Spinal cord (tissue), 10 donors: ENCODE measurements around the gene ZSWIM8. TPM values are rescaled to one million over a fixed set of nuclear protein-coding genes. Genes with fewer than 3 reads are reported as not detected.

Experiments used
- DNase-seq, 6 donors: peaks; one replicate each; pipeline versions ENCODE4 v3.0.0 to v3.0.0-alpha.2; 2013 to 2015; ENCODE audit warnings: low spot score in 6 of 6, low read depth in 4 of 6
- H3K27ac ChIP-seq: one replicate; pipeline ENCODE4 v1.5.1; 2013; ENCODE audit warnings: low read depth, low read length, control low read depth
- H3K27me3 ChIP-seq: one replicate; pipeline ENCODE4 v1.6.1; 2013; ENCODE audit warnings: low read length; ENCODE audit not compliant: control insufficient read depth, insufficient read depth
- H3K36me3 ChIP-seq: one replicate; pipeline ENCODE4 v1.6.1; 2013; ENCODE audit warnings: low read length; ENCODE audit not compliant: control insufficient read depth, insufficient read depth
- H3K4me1 ChIP-seq: one replicate; pipeline ENCODE4 v1.6.1; 2013; ENCODE audit warnings: low read length; ENCODE audit not compliant: control insufficient read depth, insufficient read depth
- H3K4me3 ChIP-seq: one replicate; pipeline ENCODE4 v1.5.1; 2013; ENCODE audit warnings: low read depth, low read length, control low read depth
- H3K9me3 ChIP-seq: one replicate; pipeline ENCODE4 v1.6.1; 2013; ENCODE audit warnings: low read length; ENCODE audit not compliant: control insufficient read depth, insufficient read depth
- WGBS: methylation state at CpG from one replicate; pipeline ENCODE4 v1.1.5; 2013; ENCODE audit warnings: missing lambda C conversion rate; ENCODE audit not compliant: insufficient coverage; 5-methylcytosine and 5-hydroxymethylcytosine counted together
- polyA plus RNA-seq, 2 donors: library from polyadenylated mRNA; unstranded; fragments of 120-200 nt; gene quantifications; one replicate each; pipeline ENCODE4 v1.2.1, GENCODE V29; 2013; ENCODE audit not compliant: insufficient read length in 2 of 2
- small RNA-seq: library from RNA; depleted of rRNA; stranded (forward); fragments of <200 nt; gene quantifications from one replicate; pipeline ENCODE3, GENCODE V24; 2014; ENCODE audit warnings: low replicate concordance
- total RNA-seq, 2 donors: library from RNA; depleted of rRNA in 1 of 2; stranded (reverse); fragments of 120-200 nt in 1 of 2; fragments of >200 nt in 1 of 2; gene quantifications; one replicate each; pipeline versions ENCODE4 v1.2.3 to v1.2.4, GENCODE V29; 2013 to 2014
- donor health status: healthy.

Gene ZSWIM8
- total and polyA plus RNA-seq, 4 donors: 38.8 to 148 (median 112) TPM

GRCh38 chr10:73843261-73843660, 57.9 kb downstream of the ZSWIM8 start:
- peaks cover 18% of the 10 kb centered on the region for H3K4me1 ChIP-seq
- WGBS: 92% methylated on average over 4 of the region's 5 CpGs
- H3K4me3 ChIP-seq: no peak overlapping the region
- no peaks in the 10 kb centered on the region for H3K9me3 ChIP-seq
- DNase-seq: no peak
- H3K27me3 ChIP-seq: no peaks in the 10 kb centered on the region
- peaks cover 82% of the 10 kb centered on the region for H3K36me3 ChIP-seq
- H3K27ac ChIP-seq: no peak overlapping the region

GRCh38 chr10:73847031-73847430, 61.6 kb downstream of the ZSWIM8 start:
- no peaks in the 10 kb centered on the region for H3K9me3 ChIP-seq
- no peak for DNase-seq
- H3K4me3 ChIP-seq: no peak overlapping the region
- peaks cover 80% of the 10 kb centered on the region for H3K36me3 ChIP-seq
- WGBS: 97% methylated on average over 5 of the region's 7 CpGs
- peaks cover 26% of the 10 kb centered on the region for H3K4me1 ChIP-seq
- H3K27me3 ChIP-seq: no peaks in the 10 kb centered on the region
- no peak overlapping the region for H3K27ac ChIP-seq

DNA sequence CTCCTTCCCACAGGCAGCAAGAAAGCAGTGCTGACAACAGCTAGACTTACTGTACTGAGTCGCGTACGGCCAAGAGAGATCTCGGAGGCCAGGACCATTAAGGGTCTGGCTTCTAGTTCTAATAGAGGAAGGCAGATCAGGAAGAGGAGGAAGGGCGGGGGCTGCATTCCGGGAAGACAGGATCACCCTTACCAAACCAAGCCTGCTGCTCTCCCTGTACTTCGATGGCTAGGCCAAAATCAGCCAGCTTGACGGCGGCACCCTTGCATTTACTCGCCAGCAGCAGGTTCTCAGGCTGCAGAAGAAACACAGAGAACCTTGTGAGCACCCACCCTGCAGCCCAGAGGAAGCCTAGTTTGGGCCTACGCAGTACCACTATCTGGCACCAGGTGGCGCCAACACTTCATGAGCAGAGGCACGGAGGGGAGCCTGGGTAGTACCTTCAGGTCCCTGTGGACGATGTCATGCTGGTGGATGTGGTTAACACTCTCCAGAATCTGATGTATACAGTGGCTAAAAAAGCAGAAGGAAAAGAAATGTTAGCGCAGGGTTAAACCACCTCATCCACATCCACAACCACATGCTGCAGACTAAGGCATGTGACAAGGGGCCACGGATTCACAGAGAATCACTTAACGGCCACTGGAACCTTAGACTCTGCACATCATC, 63.5 kb downstream of the ZSWIM8 start:
- peaks cover 32% of the 10 kb centered on the region for H3K4me1 ChIP-seq
- H3K4me3 ChIP-seq: no peak overlapping the region
- DNase-seq: peak in 5 of 6 donors; percentile 58 to 92 (median 62)
- no peaks in the 10 kb centered on the region for H3K27me3 ChIP-seq
- H3K27ac ChIP-seq: peak overlapping the region; percentile 30
- WGBS: 47% methylated on average over 14 of the region's 17 CpGs
- peaks cover 78% of the 10 kb centered on the region for H3K36me3 ChIP-seq
- no peaks in the 10 kb centered on the region for H3K9me3 ChIP-seq

DNA sequence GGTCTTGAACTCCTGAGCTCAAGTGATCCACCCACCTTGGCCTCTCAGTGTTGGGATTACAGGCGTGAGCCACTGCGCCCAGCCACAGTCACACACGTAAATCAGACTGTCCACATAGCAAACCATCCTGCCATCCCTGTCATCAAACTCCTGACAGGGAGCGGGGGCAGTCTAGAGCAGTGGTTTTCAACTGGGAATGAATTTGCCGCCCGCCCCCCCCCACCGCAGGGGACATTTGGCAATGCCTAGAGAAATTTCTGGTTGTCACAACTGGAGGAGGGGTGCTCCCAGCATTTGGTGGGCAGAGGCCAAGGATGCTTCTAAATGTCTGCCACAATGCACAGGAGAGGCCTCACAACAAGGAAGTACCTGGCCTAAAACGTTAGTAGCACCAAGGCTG, 64.8 kb downstream of the ZSWIM8 start:
- Histone ChIP-seq H3K4me3 (no peak overlapping the region), H3K27ac (no peak overlapping the region), H3K27me3 (no peaks in the 10 kb centered on the region), H3K9me3 (no peaks in the 10 kb centered on the region), H3K4me1 (peaks cover 44% of the 10 kb centered on the region), H3K36me3 (peaks cover 74% of the 10 kb centered on the region)
- no peak for DNase-seq
- 77% methylated on average over 7 of the region's 8 CpGs for WGBS

DNA sequence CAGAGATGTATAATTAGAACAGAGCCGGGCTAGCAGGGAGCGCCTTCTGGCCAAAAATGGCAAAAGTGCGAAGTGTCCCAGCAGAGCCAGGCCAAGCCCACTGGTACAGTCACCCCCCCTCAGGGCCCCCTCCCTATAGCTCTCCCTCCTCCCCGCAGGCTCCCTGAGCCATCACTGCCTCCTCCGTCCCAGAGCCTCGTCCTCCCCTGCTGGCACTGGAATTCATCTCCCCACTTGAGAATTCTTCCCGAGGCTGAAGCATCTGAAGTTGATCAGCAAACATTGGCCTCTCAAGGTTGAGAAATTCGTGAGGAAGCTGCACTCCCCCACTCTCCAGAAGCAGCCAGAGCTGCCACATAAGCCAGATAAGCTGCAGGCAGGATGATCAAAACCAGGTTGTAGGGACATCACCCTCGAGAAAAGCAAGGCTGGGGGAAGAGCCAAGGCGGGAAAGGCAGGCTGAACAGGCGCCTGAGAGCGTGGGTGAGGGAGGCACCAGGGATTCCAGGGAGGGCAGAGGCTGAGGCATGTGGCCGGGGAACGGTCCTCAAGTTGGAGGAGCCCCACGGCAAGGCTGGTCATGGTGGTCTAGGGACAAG, 65.6 kb downstream of the ZSWIM8 start:
- Histone ChIP-seq H3K4me1 (peaks cover 52% of the 10 kb centered on the region), H3K27ac (peak overlapping the region; percentile 22), H3K9me3 (no peaks in the 10 kb centered on the region), H3K36me3 (peaks cover 71% of the 10 kb centered on the region), H3K4me3 (no peak overlapping the region), H3K27me3 (no peaks in the 10 kb centered on the region)
- DNase-seq: no peak
- WGBS: 54% methylated on average over 15 of the region's 15 CpGs

Small RNAs within 50 kb of the gene (small RNA-seq; reads per million reads assigned to genes)
- gene AC022400.4 (not detected), gene AC022400.9 (not detected), gene ZSWIM8-AS1 (not detected)

Other genes starting within 250 kb of the ZSWIM8 start
- gene USP54, start 194.3 kb upstream of the ZSWIM8 start, total RNA-seq: 10 to 100 TPM; 94.2 to 98.3 TPM
- gene USP54, start 194.3 kb upstream of the ZSWIM8 start, polyA plus RNA-seq: 10 to 100 TPM; 79.0 to 84.3 TPM
- gene MYOZ1, start 144.1 kb upstream of the ZSWIM8 start, total RNA-seq: 1 to 10 TPM; 1.6 to 4.2 TPM
- gene MYOZ1, start 144.1 kb upstream of the ZSWIM8 start, polyA plus RNA-seq: 1 to 10 TPM; 1.3 to 2.2 TPM
- under 1 TPM in 1 of 2 donors, not detected in 1; 0.11 TPM for gene SYNPO2L, start 129.6 kb upstream of the ZSWIM8 start, total RNA-seq
- gene SYNPO2L, start 129.6 kb upstream of the ZSWIM8 start, polyA plus RNA-seq: 1 to 10 TPM in 1 of 2 donors, under 1 TPM in 1; 0.54 to 1.5 TPM
- 10 to 100 TPM in 1 of 2 donors, 1 to 10 TPM in 1; 5.8 to 10.1 TPM for gene AGAP5, start 87.5 kb upstream of the ZSWIM8 start, total RNA-seq
- gene AGAP5, start 87.5 kb upstream of the ZSWIM8 start, polyA plus RNA-seq: 10 to 100 TPM in 1 of 2 donors, 1 to 10 TPM in 1; 9.2 to 25.7 TPM
- gene SEC24C, start 41.2 kb upstream of the ZSWIM8 start, total RNA-seq: 10 to 100 TPM; 45.7 to 63.4 TPM
- gene SEC24C, start 41.2 kb upstream of the ZSWIM8 start, polyA plus RNA-seq: 10 to 100 TPM; 70.9 to 73.7 TPM
- gene CHCHD1, start 3.6 kb upstream of the ZSWIM8 start, total RNA-seq: 10 to 100 TPM; 22.4 to 39.5 TPM
- gene CHCHD1, start 3.6 kb upstream of the ZSWIM8 start, polyA plus RNA-seq: 10 to 100 TPM; 44.5 to 44.6 TPM
- 10 to 100 TPM in 1 of 2 donors, 1 to 10 TPM in 1; 8.8 to 23.0 TPM for gene NDST2, start 26.0 kb downstream of the ZSWIM8 start, total RNA-seq
- 10 to 100 TPM; 36.7 to 45.3 TPM for gene NDST2, start 26.0 kb downstream of the ZSWIM8 start, polyA plus RNA-seq
- gene CAMK2G, start 88.9 kb downstream of the ZSWIM8 start, total RNA-seq: 10 to 100 TPM; 49.8 to 97.6 TPM
- 100 to 1,000 TPM; 127 to 147 TPM for gene CAMK2G, start 88.9 kb downstream of the ZSWIM8 start, polyA plus RNA-seq
- 1 to 10 TPM; 4.7 to 5.3 TPM for gene PLAU, start 125.5 kb downstream of the ZSWIM8 start, total RNA-seq
- gene PLAU, start 125.5 kb downstream of the ZSWIM8 start, polyA plus RNA-seq: 1 to 10 TPM; 3.9 to 4.2 TPM
- gene VCL, start 212.5 kb downstream of the ZSWIM8 start, total RNA-seq: 100 to 1,000 TPM in 1 of 2 donors, 10 to 100 TPM in 1; 75.5 to 106 TPM
- 10 to 100 TPM; 47.8 to 51.5 TPM for gene VCL, start 212.5 kb downstream of the ZSWIM8 start, polyA plus RNA-seq